CD14-positive monocyte (primary cell): ENCODE measurements around the gene TUBA1B. TPM values are rescaled to one million over a fixed set of nuclear protein-coding genes. Genes with fewer than 3 reads are reported as not detected.
A peak's percentile ranks its signal among the peaks of the same experiment; 100 is the strongest.

ENCODE experiments used
- DNase-seq, 3 donors: peaks; one replicate each; pipeline ENCODE4 v3.0.0-alpha.2; 2011 to 2022
- H2AFZ ChIP-seq: 2 replicates; pipeline ENCODE4 v1.6.0; 2012; ENCODE audit warnings: mild to moderate bottlenecking, low read depth, low read length, inconsistent platforms; ENCODE audit not compliant: insufficient read depth, poor library complexity, severe bottlenecking
- H3K27ac ChIP-seq, 2 donors: 1 replicate in 1 of 2; 2 replicates in 1 of 2; pipeline ENCODE4 v1.5.1; 2012 to 2013; ENCODE audit warnings: low read length in 2 of 2, control low read depth in 1 of 2, inconsistent platforms in 1 of 2, low read depth in 1 of 2, mild to moderate bottlenecking in 1 of 2
- H3K27me3 ChIP-seq, 2 donors: one replicate each; pipeline versions ENCODE4 v1.6.0 to v1.6.1; 2011 to 2013; ENCODE audit warnings: low read length in 2 of 2; ENCODE audit not compliant: control insufficient read depth in 2 of 2, insufficient read depth in 2 of 2
- H3K36me3 ChIP-seq, 2 donors: replicated peaks in 1 of 2; 1 replicate in 1 of 2; 2 replicates in 1 of 2; pipeline versions ENCODE4 v1.5.1 to v1.6.1; 2012 to 2013; ENCODE audit warnings: low read length in 2 of 2, control low read depth in 1 of 2, inconsistent platforms in 1 of 2, mild to moderate bottlenecking in 1 of 2; ENCODE audit not compliant: insufficient read depth in 2 of 2, control insufficient read depth in 1 of 2
- H3K4me1 ChIP-seq, 2 donors: 1 replicate in 1 of 2; 2 replicates in 1 of 2; pipeline versions ENCODE4 v1.5.1 to v1.6.1; 2012 to 2013; ENCODE audit warnings: low read length in 2 of 2, control low read depth in 1 of 2, inconsistent platforms in 1 of 2, mild to moderate bottlenecking in 1 of 2, moderate library complexity in 1 of 2; ENCODE audit not compliant: insufficient read depth in 2 of 2, control insufficient read depth in 1 of 2
- H3K4me2 ChIP-seq: replicated peaks from 2 replicates; pipeline ENCODE3; 2012; ENCODE audit warnings: low read length, moderate library complexity, mild to moderate bottlenecking; ENCODE audit not compliant: poor library complexity, severe bottlenecking; ENCODE audit errors: extremely low read depth
- H3K4me3 ChIP-seq, 3 experiments: fragments of 200-600 bp in 1 of 3; sonication (generic) in 1 of 3; replicated peaks in 1 of 3; 1 replicate in 2 of 3; 2 replicates in 1 of 3; pipeline ENCODE4 v1.5.1; 2011 to 2013; ENCODE audit warnings: low read length in 3 of 3, mild to moderate bottlenecking in 3 of 3, control low read depth in 2 of 3, low read depth in 2 of 3, inconsistent platforms in 1 of 3, moderate library complexity in 1 of 3
- H3K79me2 ChIP-seq: 2 replicates; pipeline ENCODE4 v1.6.0; 2012; ENCODE audit warnings: mild to moderate bottlenecking, control low read depth, inconsistent platforms, low read length, moderate library complexity; ENCODE audit not compliant: insufficient read depth
- H3K9ac ChIP-seq: 2 replicates; pipeline ENCODE4 v1.6.0; 2017; ENCODE audit warnings: low read length, mild to moderate bottlenecking; ENCODE audit not compliant: insufficient read depth, poor library complexity, severe bottlenecking
- H3K9me3 ChIP-seq, 2 donors: replicated peaks in 1 of 2; 1 replicate in 1 of 2; 2 replicates in 1 of 2; pipeline versions ENCODE4 v1.5.1 to v1.6.1; 2012 to 2013; ENCODE audit warnings: low read length in 2 of 2, control low read depth in 1 of 2; ENCODE audit not compliant: control insufficient read depth in 1 of 2, insufficient read depth in 1 of 2
- H4K20me1 ChIP-seq: 2 replicates; pipeline ENCODE4 v1.6.0; 2012; ENCODE audit warnings: mild to moderate bottlenecking, low read length, control low read depth, moderate library complexity; ENCODE audit not compliant: insufficient read depth
- H3K27ac Mint-ChIP-seq, 7 donors: one replicate each; pipeline ENCODE4 v1.8.0; 2020; ENCODE audit warnings: mild to moderate bottlenecking in 7 of 7, mixed read lengths in 7 of 7, moderate library complexity in 6 of 7, inconsistent platforms in 2 of 7
- H3K27me3 Mint-ChIP-seq, 3 donors: one replicate each; pipeline ENCODE4 v1.8.0; 2021 to 2022; ENCODE audit warnings: low read depth in 3 of 3, mild to moderate bottlenecking in 3 of 3, mixed read lengths in 3 of 3, moderate library complexity in 3 of 3, inconsistent platforms in 1 of 3
- H3K36me3 Mint-ChIP-seq, 2 donors: one replicate each; pipeline ENCODE4 v1.8.0; 2020; ENCODE audit warnings: mixed read lengths in 2 of 2, inconsistent platforms in 1 of 2, mild to moderate bottlenecking in 1 of 2
- H3K4me1 Mint-ChIP-seq: one replicate; pipeline ENCODE4 v1.8.0; 2020; ENCODE audit warnings: mild to moderate bottlenecking, mixed read lengths
- H3K4me3 Mint-ChIP-seq, 2 donors: one replicate each; pipeline ENCODE4 v1.8.0; 2020; ENCODE audit warnings: mild to moderate bottlenecking in 2 of 2, mixed read lengths in 2 of 2, moderate library complexity in 1 of 2
- H3K9me3 Mint-ChIP-seq, 7 donors: one replicate each; pipeline ENCODE4 v1.8.0; 2020 to 2022; ENCODE audit warnings: mixed read lengths in 7 of 7, mild to moderate bottlenecking in 6 of 7, moderate library complexity in 6 of 7, inconsistent platforms in 2 of 7
- WGBS: methylation state at CpG from one replicate; pipeline ENCODE4 v1.1.5; 2013; ENCODE audit warnings: missing lambda C conversion rate; ENCODE audit not compliant: insufficient coverage; 5-methylcytosine and 5-hydroxymethylcytosine counted together
- intact Hi-C, 2 donors: fragments of 100-400 bp; cut with micrococcal nuclease; formaldehyde crosslinking; loops; one replicate each; pipeline versions ENCODE4 v1.15.0 to v1.15.1; 2023
- polyA plus RNA-seq, 3 donors: library from polyadenylated mRNA; depleted of rRNA in 1 of 3; unstranded in 2 of 3; stranded (reverse) in 1 of 3; fragments of 300-500 nt in 2 of 3; fragments of >200 nt in 1 of 3; fragmentation: Illumina TruSeq in 2 of 3; gene quantifications; 1 replicate in 2 of 3; 2 replicates in 1 of 3; pipeline ENCODE4 v1.2.3, GENCODE V29; 2012 to 2021
- TF ChIP-seq, protein P1 (sequence below): fragments of 200-600 bp; IDR thresholded peaks from one replicate; pipeline ENCODE4 v1.8.0; 2022; ENCODE audit warnings: antibody characterized with exemption, mild to moderate bottlenecking

TUBA1B gene
- polyA plus RNA-seq, 3 donors = 481 to 538 (median 528) TPM

DNA sequence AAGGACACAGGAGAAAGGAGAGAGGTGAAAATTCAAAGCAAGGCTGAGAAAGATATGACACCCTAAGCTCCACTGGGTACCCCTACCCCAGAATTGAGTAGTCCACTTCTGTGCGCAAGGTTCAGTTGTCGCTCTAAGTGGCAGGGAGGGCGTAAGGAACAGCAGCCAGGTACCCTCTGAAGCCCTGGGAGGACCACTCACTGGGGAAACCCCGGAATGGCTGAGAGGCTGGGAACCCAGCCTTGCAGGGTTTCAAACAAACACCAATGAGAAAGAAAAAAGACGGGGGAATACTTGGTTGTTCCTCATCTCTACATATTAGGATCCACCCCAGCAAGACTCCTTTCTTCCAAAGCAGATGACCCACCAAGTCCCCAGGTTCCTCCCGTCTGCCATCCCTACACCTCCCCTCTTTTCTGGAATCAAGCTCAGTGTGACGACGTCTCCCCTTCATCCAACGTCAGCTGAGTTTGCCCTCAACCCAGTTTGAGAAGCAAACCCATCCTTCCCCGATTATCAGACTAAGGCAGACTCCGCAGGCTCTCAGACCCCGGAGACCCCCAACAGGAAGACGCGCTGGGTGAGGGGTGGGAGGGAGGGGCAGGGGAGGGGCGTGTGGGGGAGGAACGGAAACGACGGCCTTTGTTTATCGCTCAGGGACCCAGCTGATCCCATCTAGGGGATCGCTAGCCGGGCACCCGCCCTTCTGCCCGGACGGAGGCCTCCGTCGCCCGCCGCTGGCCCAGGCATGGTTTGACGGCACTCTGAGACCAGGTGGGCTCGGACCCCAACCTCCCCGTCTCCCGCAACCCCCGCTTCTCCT, 21.3 kb downstream of the TUBA1B start:
- peak overlapping the region; percentile 95 to 100 for H3K4me3 Mint-ChIP-seq
- TF ChIP-seq, protein P1, sequence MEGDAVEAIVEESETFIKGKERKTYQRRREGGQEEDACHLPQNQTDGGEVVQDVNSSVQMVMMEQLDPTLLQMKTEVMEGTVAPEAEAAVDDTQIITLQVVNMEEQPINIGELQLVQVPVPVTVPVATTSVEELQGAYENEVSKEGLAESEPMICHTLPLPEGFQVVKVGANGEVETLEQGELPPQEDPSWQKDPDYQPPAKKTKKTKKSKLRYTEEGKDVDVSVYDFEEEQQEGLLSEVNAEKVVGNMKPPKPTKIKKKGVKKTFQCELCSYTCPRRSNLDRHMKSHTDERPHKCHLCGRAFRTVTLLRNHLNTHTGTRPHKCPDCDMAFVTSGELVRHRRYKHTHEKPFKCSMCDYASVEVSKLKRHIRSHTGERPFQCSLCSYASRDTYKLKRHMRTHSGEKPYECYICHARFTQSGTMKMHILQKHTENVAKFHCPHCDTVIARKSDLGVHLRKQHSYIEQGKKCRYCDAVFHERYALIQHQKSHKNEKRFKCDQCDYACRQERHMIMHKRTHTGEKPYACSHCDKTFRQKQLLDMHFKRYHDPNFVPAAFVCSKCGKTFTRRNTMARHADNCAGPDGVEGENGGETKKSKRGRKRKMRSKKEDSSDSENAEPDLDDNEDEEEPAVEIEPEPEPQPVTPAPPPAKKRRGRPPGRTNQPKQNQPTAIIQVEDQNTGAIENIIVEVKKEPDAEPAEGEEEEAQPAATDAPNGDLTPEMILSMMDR = no peak
- peaks cover 11 to 13% of the 10 kb centered on the region in 2 donors for H3K36me3 Mint-ChIP-seq
- Histone ChIP-seq H3K4me1 (peaks cover 50 to 57% of the 10 kb centered on the region in 2 donors), H3K9ac (peak overlapping the region; percentile 83), H3K9me3 (no peaks in the 10 kb centered on the region), H3K27ac (peak overlapping the region; percentile 84 to 91), H3K4me2 (peak overlapping the region; percentile 93), H3K27me3 (no peaks in the 10 kb centered on the region), H2AFZ (peak overlapping the region; percentile 86), H3K79me2 (peaks cover 35% of the 10 kb centered on the region), H4K20me1 (peaks cover 45% of the 10 kb centered on the region), H3K36me3 (peaks cover 5 to 13% of the 10 kb centered on the region in 2 donors), H3K4me3 (peak overlapping the region; percentile 71 to 100 (median 71))
- H3K27me3 Mint-ChIP-seq = peaks cover 0 to 3% (median 1%) of the 10 kb centered on the region in 3 donors
- 4% methylated on average over 21 of the region's 33 CpGs for WGBS
- H3K27ac Mint-ChIP-seq = peak overlapping the region; percentile 90 to 96 (median 95)
- DNase-seq = no peak
- H3K4me1 Mint-ChIP-seq = peaks cover 54% of the 10 kb centered on the region
- intact Hi-C loops = no loop called here
- H3K9me3 Mint-ChIP-seq = no peaks in the 10 kb centered on the region

DNA sequence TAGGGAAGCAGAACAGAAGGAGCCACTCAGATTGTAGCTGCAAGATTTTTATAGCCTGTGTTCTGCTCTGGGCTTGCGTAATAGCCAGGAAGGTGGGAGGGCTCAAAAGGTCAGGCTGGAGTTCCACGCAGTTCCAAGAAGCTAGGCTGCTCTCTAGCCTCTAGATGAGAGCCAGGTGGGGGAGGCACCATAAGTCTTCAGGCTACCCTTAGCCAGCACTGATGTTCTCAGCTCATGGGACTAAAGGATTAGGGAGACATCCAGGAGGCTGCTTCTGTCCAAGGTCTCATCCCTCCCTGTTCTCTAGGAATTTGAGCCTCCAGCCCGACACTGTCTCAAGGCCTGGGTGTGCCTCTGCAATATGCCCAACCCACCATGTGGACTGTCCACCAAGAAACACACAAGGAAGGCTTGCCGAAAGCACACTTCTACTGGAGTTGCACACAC, 22.2 kb downstream of the TUBA1B start:
- DNase-seq = peak in 2 of 3 donors; percentile 49 to 51
- Histone ChIP-seq H3K9me3 (no peaks in the 10 kb centered on the region), H3K27ac (peak overlapping the region; percentile 39 to 91), H2AFZ (no peak overlapping the region), H3K4me2 (peak overlapping the region; percentile 93), H3K4me1 (peaks cover 59 to 66% of the 10 kb centered on the region in 2 donors), H3K27me3 (no peaks in the 10 kb centered on the region), H3K36me3 (peaks cover 6 to 22% of the 10 kb centered on the region in 2 donors), H3K79me2 (peaks cover 39% of the 10 kb centered on the region), H4K20me1 (peaks cover 54% of the 10 kb centered on the region), H3K9ac (no peak overlapping the region), H3K4me3 (peak overlapping the region; percentile 71 to 100 (median 71))
- intact Hi-C loops = no loop called here
- TF ChIP-seq, protein P1 = no peak
- Mint-ChIP-seq H3K27ac (peak overlapping the region; percentile 90 to 96 (median 92)), H3K27me3 (peaks cover 0 to 1% (median 1%) of the 10 kb centered on the region in 3 donors), H3K36me3 (peaks cover 18 to 21% of the 10 kb centered on the region in 2 donors), H3K4me3 (peak overlapping the region; percentile 95 to 100), H3K9me3 (no peaks in the 10 kb centered on the region), H3K4me1 (peaks cover 60% of the 10 kb centered on the region)
- WGBS = 28% methylated on average over 4 of the region's 4 CpGs
